IPS DF 4.7 (cell line): Measurements from ENCODE around the gene CDH1.
"Not testable (repeated sequence)": the region's sequence is repeated elsewhere in the genome, so short reads cannot be mapped to it uniquely, and the experiment has no call there.

Experiments
- DNase-seq: peaks from one replicate; pipeline ENCODE4 v3.0.0-alpha.2; 2013; ENCODE audit warnings: low spot score; ENCODE audit errors: extremely low read depth

The CDH1 gene

DNA sequence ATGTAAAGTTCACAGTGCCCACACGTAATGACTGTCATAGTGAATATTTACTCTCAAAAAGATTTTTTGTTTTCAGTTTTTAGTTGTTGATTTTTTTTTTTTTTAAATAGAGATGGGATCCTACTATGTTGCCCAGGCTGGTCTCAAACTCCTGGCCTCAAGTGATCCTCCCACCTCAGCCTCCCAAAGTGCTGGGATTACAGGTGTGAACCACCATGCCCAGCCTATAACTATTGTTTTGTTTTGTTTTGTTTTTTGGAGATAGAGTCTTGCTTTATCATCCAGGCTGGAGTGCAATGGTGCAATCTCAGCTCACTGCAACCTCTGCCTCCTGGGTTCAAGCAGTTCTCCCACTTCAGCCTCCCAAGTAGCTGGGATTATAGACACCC, 50.3 kb downstream of the CDH1 start:
- not testable (repeated sequence) for DNase-seq

DNA sequence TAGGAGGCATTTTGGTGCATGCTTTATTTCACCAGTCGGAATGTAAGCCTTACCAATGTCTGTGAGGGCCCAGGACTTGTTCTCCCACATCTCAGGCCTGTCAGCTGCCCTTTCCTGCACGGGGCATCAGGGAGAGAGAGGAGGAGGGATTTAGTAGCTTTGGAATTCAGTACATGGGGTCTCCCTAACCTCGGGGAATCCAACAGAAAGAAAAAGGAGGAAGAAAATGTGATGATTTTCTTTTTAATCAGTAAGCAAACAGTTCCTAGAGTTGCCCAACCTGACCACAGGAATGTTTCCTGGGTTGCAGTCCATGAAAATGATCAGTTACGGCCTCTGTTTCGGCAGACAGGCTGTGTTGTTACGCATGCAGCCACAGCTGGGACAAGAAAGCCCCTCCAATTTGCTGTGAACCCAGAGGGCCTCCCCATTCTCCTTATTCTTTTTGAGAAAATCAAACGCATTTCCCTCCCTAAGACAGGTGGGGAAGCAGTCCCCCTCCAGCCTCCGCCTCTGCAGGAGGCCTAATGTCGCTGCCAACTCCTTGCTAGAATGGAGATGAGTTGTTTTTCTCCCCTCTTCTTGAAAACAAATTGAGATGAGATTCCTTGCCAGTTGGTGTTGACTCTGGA, 53.2 kb downstream of the CDH1 start:
- no peak for DNase-seq

DNA sequence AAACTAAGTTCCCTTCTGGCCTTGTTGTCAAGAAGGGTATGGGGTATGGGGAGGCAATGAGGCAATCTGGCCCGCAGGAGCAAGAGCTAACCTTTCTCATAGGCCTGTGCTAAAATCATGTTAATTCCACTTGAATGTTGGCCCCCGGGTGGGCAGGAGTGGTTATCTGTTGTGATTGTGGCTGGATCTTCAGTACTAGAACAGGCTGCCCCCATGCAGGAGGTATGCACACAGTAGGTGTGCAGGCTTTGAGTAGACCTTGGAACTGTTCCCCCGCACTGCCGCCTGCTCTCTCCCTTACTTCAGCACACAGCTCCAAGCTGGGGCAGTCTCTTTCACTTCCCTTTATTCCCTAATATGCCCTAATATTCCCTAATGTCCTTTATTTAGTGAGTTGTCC, 53.9 kb downstream of the CDH1 start:
- no peak for DNase-seq

- DNase-seq = no peak
These were observed 55.6 kb downstream of the CDH1 start for GRCh38 chr16:68792465-68793324.

GRCh38 chr16:68793401-68793857, 56.3 kb downstream of the CDH1 start:
- no peak for DNase-seq

DNA sequence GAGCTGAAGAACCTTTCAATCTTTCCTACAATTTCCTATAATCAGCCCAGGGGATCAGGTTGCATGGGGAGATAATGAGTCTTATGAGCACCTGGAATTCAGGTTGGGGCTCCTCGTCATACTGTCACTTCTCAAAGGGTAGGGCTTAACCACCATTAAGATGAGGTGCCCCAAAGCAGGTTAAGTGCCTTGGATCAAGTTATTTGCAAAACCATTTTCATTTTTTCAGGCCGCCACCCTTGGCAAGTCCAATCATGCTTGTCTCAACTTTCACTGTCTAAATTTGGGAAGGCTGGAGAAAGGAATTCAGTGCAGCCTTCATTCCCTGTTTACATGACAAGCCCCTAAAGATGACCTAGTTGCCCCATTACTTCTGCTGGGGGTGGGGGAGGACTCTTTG, 61.3 kb downstream of the CDH1 start:
- no peak for DNase-seq

- DNase-seq = no peak
These were observed 63.3 kb downstream of the CDH1 start for GRCh38 chr16:68800257-68800875.

DNA sequence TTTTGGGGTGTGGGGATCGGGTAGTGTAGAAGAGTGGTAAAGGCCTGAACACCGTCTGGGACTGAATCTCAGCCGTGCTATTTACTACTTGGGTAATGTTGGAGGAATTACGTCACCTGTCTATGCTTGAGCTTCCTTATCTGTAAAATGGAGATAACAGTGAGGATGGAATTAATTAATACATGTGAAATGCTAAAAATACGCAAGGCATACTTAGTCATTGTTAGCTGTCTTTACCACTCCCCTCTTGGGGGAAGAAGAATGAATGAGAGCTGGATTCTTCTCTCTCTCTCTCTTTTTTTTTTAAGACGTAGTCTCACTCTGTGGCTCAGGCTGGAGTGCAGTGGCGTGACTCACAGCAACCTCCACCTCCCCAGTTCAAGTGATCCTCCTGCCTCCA, 65.1 kb downstream of the CDH1 start:
- DNase-seq = no peak

- DNase-seq = no peak
These were observed 69.3 kb downstream of the CDH1 start for GRCh38 chr16:68806422-68806821.

DNA sequence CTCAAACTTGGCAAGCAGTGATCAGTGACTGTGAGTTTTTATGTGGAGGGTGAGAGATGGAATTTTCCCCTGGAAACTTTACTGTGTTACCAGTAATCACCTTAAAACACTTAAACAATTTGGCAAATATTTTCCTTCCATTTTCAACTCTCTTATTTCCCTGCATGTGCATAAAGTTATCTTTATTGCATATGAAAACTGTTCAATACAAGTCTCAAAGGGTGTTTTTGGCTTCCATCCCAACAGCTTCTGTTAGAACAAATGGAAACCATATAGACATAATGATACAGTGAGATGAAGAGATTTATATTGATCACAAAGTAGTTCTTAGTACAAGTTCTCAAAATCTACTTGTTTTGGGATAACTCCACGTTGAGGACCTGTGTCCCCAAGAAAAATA, 69.9 kb downstream of the CDH1 start:
- DNase-seq = no peak

- DNase-seq = no peak
These were observed 77.4 kb downstream of the CDH1 start for GRCh38 chr16:68814516-68814915.

GRCh38 chr16:68823401-68824135, 86.5 kb downstream of the CDH1 start:
- peak; percentile 16 for DNase-seq

DNA sequence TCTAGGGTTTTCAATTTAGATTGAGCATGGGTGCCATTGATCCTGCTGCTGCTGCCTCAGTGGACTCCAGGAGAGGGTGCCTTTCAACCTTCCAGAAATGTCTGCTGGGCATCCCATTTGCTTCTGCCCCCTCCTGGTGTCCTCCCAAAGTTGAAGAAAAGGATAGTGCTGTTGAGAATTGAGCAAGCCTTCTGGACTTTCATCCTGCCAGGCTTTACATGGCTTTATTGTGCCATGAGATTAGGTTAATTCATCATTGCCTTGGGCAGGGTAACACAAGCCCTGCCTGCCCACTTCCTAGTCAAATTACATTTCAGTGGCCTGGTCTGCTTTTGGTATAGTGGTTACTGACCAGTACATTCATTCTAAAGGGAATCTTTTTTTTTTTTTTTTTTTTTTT, 88.3 kb downstream of the CDH1 start:
- DNase-seq = no peak

GRCh38 chr16:68826652-68827051, 89.6 kb downstream of the CDH1 start:
- no peak for DNase-seq

- DNase-seq = no peak
These were observed 96.2 kb downstream of the CDH1 start for GRCh38 chr16:68833251-68833650.

- no peak for DNase-seq
These were observed 97.5 kb downstream of the CDH1 start for GRCh38 chr16:68834550-68834949.

DNA sequence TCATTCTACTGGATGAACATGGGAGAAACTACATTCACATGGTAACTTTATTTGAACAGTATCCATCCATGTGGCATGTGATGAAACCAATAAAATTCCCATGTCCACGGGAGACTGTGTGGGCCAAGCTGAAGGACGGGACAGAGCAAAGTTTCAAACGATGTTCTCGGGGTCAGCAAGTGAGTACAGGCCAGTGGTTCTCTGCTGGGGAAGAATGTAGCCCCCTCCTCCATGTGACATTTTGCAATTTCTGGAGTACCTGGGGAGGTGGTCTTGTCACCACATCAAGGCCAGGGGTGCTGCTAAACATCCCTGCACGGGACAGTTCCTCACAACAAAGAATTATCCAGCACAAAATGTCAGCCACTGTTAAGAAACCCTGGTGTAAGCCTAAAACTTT, 98.9 kb downstream of the CDH1 start:
- no peak for DNase-seq

DNA sequence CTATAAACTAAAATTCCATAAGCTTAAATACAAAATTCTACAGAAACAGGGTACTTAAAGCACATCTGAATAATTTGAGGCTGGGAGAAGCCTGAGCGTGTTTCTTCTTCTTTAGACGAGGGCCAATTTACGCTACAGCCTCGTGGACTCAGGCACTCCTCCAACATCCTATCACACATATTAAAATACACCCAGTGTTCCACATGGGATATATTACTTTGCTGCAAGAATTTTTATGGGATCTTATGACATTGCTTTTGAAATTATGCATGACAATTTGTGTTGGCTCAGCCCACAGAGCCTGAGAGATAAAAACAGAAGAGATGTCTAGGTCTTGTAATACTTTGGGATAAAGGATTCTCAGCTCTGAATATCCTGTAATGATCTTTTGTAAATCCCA, 102.7 kb downstream of the CDH1 start:
- no peak for DNase-seq

DNA sequence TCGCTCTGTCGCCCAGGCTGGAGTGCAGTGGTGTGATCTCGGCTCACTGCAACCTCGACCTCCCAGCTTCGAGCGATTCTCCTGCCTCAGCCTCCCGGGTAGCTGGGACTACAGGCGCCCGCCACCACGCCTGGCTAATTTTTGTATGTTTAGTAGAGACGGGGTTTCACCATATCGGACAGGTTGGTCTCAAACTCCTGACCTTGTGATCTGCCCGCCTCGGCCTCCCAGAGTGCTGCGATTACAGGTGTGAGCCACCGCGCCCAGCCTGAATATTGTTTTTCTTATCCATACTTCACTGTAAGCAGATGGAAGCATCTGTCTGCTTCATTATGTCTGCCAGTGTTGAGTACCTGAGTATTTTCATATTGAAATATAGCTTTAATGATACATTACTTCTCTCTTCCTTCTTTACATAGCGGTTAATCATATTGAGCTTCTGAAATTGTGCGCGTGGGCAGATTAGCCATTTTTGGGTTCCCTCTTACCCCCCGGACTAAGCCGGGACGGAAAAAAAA, 105.9 kb downstream of the CDH1 start:
- DNase-seq = not testable (repeated sequence)

GRCh38 chr16:68843482-68844210, 106.6 kb downstream of the CDH1 start, which contains the start of gene TANGO6:
Gene TANGO6, plus strand, starts transcription at chr16:68843531. Its CDS starts 87 bp downstream, at chr16:68843618.
- DNase-seq = peak; percentile 46

GRCh38 chr16:68844211-68844564, 107.1 kb downstream of the CDH1 start:
- no peak for DNase-seq
